GM19240 (cell line): ENCODE results near the gene GRK5.
"Not testable (repeated sequence)": the region's sequence is repeated elsewhere in the genome, so short reads cannot be mapped to it uniquely, and the experiment has no call there.

Source experiments
- DNase-seq: peaks from one replicate; pipeline ENCODE4 v3.0.0; 2011; ENCODE audit warnings: low spot score; ENCODE audit not compliant: insufficient read length

GRK5 gene

DNA sequence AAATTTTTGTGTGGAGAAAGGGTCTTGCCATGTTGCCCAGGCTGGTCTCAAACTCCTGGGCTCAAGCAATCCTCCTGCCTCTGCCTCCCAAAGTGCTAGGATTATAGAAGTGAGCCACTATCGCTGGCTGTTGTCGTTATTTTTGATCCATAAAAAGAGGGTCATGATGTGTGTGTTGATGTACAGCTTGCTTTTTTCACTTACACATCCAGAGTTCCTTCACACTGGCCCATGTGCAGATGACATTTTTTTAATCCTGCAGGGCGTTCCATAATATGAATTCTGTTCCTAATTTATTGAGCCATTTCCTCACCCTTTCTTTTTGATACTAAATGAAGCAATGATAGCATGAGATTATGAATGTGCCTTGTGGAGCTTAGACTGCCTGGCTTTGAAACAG lies 40.8 kb downstream of the GRK5 start:
- no peak for DNase-seq

DNA sequence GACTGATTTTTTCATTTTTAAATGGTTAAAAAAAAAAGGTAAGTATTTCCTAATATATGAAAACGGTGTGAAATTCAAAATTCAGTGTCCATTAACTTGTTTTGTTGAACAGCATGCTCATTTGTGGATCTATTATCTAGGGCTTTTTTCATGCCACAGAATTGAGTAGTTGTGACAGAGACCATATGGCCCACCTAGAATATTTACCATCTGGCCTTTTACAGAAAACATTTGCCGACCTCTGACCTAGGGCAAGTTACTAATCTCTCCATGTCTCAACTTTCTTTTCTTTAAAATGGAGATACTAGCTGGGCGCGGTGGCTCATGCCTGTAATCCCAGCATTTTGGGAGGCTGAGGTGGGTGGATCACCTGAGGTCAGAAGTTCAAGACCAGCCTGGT lies 41.3 kb downstream of the GRK5 start:
- DNase-seq = no peak

DNA sequence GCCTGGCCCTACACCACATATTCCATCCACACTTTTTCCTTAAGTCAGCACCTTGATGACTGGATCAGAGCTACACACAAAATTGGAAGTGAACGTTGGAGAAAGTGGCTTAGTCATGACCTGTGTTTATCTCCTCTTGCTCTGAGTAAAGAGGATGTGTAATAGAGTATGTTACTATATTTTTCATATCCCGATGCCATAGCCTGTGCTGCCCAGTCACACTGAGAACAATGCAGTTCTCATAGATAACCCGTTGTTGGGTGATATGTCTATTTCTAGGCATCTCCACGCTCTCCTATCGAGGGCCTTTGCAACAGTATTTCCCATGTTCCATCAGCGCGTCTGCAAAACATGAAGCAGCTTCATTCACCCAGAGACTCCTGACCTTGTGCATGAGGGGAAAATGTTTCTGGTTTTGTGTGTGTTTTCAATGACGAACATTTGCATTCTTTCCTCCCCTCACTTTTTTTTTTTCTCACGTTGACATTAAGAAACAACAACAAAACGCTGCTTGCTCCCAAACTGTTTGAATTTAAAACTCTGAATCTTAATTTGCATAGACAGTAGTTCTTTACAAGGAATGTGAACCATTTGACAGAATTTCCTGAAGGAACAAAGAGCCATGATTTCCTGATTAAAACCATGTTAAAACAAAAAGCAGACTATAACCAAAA lies 43.4 kb downstream of the GRK5 start:
- no peak for DNase-seq

DNA sequence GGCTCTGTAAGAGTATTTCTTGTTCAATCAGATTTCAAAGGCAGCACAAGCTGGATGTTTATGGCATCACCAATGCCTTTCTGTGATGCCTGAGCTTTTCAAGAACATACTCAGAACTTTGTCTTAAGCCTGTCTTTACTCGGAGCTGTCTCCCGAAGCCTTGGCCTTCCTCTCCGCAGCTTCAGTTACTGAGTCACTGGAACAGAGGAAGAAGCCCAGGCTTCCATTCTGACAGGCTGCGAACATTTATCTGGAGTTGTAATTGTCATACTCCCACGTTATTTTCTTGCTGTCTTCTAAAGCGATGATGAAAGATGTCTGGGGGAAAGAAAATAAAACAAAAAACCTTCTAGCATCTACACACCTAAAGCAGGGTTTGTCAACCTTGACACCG lies 43.9 kb downstream of the GRK5 start:
- DNase-seq = no peak

DNA sequence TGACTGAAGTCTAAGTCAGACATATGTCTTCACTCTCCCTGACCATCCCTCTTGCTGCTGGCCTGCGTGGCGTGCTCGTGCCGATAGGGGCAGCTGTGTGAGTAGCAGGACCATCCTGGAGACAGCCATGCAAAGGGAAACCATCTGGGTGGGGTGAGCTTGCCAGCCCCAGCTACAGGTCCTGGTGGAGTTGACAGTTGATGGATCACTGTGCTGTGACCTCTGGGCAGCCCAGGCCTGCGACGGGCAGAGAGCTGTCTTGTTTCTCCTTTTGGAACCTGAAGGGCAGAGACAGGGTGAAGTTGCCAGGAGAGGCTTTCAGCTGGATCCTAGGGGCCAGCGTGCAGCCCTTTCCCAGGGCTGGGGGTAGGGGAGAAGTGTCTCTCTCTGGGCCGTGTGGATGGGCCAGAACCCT lies 44.7 kb downstream of the GRK5 start:
- no peak for DNase-seq

DNA sequence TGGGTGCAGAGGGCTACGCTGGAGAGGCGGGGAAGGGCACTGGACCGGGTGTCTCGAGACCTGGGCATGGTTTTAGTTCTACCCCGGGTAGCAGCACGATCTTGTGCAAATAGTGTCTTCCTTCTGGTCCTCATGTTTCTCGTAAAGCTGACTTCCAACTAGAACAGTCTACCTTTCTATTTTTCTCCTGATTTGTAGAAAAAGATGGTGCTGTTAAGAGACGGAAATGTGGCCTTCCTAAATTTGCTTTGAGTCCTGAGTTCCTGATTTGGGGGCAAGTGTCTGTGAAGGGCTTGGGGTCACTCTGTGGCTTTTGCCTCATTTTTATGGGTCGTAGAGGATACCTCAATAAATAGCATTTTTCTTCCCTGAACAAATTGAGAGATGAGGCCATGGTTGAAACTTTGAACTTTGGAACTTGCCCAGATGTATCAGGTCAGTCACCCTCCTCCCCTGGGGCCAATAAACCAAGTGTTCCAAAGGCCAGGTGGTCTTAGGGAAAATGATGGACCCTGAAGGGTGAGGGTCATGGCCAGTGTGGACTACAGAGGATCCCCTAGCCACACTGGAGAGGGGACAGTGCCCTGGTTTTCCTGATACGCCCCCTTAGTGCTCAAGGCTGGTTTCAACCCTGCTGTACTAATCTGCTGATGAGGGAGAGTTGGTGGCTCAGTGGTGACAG lies 45.2 kb downstream of the GRK5 start:
- no peak for DNase-seq

DNA sequence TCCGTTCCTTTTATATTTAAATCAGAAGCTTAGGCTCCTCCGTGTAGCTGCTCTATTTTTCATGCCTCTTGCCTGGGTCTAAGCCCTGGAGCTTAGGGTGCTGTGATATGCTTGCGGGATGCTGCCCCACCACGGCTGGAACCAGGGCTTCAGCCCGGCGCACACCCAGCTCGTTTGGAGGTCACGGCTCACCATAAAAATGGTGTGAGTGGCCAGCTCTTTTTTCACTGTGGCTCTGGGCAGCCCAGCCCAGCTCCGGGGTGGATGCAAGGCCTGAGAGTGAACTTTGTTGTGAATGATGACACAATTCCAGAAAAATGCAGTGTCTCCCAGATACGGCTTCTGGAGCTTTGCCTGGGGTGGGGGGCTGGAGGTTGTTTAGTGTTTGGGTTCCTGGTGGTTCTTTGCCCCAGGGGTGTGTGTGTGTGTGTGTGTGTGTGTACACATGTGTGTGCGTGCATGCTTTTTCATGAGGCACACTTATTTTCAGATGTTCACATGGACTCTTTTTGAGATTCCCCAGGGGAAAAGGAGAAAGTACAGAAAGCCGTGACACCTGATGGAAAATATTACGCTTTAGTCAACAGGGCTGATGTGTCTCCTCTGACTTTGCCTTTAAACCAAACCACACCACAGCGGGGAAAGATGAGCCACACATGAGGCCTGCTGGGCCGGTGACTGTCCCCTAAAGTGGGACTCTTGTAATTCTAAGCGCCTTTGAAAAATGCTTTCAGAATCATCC lies 46.2 kb downstream of the GRK5 start:
- DNase-seq = no peak

DNA sequence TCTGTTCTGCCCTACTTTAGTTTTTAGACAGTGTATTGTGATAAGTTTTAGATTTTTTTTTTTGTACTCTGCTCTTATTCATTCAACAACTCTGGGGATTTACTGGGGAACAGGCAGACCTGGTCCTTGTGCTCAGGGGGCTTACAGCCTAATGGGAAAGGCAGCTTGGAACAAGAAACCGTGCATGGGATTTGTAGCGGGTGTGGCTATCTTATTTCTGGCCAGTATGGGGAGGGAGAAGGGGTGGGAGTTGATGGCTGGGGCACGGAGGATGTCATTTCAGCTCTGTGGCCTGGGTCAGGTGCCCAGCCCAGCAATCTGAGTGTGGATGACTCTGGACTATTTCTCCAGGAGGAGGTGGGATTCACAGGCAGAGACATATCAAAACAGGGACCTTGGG lies 47.0 kb downstream of the GRK5 start:
- DNase-seq = no peak

DNA sequence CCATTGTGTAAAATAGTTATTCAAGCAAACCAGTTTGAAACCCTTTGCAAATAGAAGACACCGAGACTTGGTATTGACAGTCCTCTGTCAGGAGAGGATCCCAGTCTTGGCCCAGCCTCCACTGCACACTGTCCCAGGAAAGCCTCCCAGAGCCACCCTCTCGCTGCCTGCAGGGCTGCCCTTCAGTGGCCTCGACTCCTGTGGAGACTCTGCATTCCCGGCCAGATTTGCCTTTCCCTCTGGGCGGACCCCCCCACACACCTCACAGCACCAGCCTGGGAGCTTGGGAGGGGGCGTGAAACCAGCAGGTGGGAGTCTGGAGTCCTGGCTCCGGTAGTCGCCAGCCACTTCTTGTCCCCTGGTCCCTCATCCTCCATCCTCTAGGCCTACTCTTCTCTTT lies 48.7 kb downstream of the GRK5 start:
- DNase-seq = no peak

DNA sequence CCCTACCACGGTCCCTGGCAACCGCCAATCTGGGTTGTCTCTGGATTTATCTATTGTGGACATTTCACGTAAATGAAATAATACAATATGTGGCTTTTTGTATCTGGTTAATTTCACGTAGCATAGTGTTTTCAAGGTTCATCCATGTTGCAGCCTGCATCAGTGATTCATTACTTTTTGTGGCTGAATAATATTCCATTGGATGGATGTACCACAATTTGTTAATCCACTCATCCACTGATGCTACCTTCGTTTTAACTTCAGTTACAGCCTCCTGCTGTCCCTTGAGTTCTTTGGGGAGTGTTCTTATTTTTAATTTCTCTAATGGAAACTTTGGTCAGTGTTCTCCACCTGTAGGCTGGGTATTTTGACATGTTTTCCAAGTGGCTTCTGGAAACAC lies 49.5 kb downstream of the GRK5 start:
- DNase-seq = no peak

DNA sequence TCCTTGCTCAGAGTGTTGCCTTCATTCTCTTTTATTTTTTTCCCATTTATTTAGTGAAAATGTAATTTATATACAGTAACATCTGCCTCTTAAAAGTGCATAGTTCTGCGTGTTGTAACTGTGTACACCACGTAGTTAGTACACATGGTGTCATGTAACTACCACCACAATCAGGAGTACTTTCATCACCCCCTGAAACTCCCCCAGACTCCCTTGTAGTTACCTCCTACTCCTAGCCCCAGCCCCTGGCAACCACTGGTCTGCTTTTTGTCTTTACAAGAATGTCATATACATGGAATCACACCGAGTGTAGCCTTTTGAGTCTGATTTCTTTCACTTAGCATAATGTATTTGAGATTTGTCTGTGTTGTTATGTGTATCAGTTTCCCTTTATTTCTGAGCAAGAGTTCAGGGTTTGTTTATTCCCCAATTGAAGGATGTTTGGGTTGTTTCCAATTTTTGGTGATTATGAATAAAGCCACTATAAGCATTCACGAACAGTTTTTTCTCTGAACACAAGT lies 50.6 kb downstream of the GRK5 start:
- DNase-seq = no peak

DNA sequence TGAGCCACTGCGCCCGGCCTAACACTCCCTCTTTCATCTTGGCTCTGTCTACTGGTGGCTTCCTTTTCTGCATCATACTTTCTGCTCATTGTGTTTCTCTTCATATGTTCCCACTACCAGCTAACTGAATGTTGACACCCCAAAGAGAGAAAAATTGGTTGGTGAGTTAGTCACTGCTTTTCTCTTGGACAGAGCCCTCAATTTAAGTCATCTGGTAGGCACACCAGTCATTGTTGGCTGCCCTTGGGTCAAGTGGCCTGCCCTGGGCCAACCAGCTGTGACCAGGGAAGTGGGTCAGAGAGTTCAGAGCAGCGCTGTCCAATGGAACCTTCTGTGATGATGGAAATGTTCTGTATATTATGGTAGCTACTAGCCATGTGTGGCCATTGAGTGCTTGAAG lies 52.0 kb downstream of the GRK5 start:
- DNase-seq = no peak

DNA sequence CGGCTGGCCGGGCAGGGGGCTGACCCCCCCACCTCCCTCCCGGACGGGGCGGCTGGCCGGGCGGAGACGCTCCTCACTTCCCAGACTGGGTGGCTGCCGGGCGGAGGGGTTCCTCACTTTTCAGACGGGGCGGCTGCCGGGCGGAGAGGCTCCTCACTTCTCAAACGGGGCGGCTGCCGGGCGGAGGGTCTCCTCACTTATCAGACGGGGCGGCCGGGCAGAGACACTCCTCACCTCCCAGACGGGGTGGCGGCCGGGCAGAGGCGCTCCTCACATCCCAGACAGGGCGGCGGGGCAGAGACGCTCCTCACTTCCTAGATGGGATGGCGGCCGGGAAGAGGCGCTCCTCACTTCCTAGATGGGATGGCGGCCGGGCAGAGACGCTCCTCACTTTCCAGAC lies 53.6 kb downstream of the GRK5 start:
- DNase-seq = not testable (repeated sequence)

DNA sequence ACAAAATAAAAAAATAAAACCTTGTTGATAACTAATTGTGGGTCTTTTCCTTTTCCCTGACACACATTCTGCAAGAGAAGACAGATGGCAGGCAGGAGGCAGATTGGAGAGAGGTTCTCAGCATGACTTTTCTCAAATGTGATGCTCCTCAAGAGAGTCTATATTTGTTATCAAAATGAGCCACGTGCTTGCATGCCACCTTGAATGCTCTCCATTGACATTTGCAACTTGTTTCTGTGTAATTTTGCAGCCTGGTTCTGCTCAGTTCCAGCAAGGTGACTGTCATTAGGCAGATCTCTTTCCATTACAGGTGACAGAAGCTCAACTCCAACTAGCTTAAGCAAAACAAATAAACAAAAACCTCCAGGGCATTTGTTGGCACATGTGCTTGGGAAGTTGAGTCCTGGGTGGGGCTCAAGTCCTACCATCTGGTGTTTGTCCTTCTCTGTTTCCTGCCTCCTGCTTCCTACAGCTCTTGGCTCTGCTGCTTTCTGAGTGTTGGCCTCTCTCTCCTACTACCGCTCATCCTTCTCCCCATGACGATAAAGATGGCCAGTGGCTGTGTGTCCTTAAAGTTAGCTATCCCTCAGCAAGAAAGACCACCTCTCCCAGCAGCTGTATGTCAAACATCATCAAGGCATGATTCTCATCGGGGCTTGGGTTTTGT lies 56.7 kb downstream of the GRK5 start:
- DNase-seq = no peak

DNA sequence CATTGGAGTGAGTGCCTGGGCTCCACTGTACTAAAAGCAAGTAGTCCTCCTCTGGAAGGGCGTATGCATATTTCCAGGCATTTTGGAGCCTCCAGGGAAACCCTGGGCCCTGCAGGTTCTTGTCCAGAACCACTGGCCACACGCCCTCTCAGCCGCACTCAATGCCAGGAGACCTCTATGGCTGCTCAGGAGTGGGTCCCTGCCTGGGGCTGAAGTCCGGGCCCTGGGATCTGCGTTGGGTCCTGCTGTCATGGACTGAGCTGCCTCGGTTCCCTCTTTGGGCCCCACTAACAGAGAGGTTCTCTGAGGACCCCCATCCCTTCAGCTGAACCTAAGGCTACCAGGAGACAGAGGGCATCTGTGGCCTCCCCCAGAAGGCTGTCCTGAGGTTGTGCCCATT lies 58.3 kb downstream of the GRK5 start:
- no peak for DNase-seq

DNA sequence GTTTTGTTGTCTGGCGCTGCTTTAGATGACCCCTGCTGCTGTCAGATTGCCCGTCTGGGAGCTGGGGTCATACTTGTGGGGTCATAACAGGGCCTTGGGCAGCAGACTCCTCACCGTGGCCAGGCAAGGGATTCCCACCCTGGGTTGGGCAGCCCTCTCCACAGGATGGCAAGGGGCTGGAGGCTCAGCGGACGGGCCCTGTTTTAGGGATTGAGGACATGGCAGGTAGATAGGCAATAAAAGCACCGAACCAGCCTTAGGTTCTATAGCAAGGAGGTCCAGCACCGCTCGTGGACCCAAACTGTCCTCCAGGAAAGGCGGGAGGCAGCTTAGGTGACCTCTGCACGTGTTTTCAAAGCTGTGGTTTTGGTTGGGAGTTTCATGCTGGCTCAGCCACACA lies 60.0 kb downstream of the GRK5 start:
- DNase-seq = no peak

DNA sequence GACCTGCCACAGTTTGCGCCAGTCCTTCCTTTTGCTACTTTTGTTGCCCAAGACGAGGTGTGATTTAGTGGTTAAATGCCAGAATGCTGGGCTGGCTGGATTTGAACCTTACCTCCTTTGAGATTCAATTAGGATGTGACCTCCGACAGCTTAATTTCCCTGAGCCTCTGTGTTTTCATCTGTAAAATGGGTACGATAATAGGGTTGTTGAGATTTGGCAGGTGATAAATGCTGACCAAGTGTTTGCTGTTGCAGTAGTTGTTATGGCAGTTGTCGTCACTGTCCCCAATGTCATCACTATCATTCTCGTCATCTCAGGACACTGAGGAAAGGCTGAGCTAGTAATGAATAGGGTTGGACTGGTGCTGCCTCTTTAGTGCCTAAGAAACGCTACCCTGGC lies 61.1 kb downstream of the GRK5 start:
- no peak for DNase-seq

DNA sequence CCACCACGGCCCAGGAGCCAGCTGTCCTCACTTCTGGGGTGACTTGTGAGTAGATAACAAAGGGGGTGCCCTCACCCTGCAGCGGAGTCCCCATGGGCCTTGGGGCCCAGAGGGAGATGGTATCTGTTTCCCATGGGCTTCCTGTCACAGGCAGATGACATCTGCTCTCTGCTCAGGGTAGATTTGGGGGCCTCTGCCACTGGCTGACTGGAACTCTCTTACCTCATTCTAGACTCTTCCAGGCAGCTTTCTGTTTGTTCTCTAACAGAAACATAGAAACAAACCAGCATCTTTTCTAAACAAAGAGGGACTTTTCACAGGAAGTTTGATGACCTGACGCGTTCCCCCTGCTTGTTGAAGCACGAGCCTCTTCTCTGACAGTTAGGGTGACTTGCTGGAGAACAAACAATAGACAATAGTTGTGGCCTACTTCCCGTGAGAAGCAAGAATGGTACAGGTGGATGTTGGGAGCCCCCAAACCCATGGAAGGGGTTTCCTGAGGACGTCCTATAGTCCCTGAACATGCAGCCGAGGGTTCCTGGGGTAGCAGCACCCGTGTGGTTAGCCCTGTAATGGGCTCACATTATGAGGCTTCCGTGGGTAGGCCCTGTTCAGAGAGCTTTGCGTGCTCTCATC lies 61.6 kb downstream of the GRK5 start:
- DNase-seq = peak; percentile 77

DNA sequence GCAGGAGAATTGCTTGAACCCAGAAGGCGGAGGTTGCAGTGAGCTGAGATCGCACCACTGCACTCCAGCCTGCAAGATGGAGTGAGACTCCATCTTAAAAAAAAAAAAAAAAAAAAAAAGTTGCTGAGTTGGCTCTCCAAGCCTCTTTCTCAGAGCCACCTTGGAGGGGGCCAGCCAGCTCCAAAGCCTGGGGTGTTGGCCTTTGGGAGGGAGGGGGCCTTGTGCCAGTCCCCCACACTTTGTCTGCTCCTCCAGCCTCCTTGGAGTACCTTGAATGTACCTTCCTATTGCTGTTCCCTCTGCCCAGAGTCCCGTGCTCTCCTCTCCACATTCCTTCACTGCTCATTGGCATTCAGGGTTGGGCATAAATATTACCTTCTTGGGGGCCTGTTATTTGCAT lies 62.4 kb downstream of the GRK5 start:
- no peak for DNase-seq

DNA sequence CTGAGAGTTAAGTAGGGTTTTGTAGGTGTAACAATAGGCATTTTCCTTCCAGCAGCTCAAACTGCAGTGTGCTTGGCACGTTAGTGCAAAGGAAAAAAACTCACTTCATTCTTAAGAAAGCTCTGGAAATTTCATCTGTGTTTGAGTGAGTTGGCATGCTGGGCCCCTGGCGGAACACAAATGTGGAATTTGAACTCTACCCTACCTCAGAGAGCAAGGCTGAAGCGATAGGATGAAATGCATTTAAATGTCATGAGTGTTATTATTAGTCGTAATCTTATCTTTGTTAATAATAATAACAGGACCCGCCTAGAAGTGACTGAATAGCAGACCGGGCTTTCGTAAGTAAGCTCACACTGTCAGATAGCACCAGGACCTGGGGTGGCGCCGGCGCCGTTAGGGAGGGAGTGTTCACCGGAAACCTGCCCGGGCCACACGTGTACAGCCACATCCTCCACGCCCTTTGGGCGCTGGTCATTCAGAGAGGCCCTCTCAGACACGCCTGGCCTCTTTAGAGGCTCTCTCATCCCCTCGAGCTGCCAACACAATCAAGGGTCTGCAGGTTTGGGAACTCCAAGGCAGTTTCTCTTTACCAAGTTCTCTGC lies 63.5 kb downstream of the GRK5 start:
- DNase-seq = peak; percentile 55

DNA sequence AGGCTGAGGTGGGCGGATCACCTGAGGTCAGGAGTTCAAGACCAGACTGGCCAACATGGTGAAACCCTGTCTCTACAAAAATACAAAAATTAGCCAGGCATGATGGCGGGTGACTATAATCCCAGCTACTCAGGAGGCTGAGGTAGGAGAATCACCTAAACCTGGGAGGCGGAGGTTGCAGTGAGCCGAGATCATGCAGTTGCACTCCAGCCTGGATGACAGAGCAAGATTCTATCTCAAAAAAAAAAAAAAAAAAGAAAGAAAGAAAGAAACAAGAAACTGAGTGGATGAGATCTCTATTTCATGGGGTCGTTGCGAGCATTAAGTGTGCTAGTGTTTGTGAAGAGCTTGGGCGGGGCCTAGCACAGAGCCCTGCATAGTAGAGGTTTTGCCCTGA lies 65.0 kb downstream of the GRK5 start:
- DNase-seq = not testable (repeated sequence)
